ENCODE data around the gene MLLT3. TPM values are rescaled to one million over a fixed set of nuclear protein-coding genes. Genes with fewer than 3 reads are reported as not detected.

Gene MLLT3
- total RNA-seq, 1 donor from 2014 or later, result 7.7 TPM

GRCh38 chr9:20496328-20496727 is 126.0 kb downstream of the MLLT3 start:
- no peak for DNase-seq (ENCODE audit: low spot score)
- peaks cover 4% of the 10 kb centered on the region for H3K9me3 Mint-ChIP-seq (ENCODE audit: low read depth)
- TF ChIP-seq, protein P1, sequence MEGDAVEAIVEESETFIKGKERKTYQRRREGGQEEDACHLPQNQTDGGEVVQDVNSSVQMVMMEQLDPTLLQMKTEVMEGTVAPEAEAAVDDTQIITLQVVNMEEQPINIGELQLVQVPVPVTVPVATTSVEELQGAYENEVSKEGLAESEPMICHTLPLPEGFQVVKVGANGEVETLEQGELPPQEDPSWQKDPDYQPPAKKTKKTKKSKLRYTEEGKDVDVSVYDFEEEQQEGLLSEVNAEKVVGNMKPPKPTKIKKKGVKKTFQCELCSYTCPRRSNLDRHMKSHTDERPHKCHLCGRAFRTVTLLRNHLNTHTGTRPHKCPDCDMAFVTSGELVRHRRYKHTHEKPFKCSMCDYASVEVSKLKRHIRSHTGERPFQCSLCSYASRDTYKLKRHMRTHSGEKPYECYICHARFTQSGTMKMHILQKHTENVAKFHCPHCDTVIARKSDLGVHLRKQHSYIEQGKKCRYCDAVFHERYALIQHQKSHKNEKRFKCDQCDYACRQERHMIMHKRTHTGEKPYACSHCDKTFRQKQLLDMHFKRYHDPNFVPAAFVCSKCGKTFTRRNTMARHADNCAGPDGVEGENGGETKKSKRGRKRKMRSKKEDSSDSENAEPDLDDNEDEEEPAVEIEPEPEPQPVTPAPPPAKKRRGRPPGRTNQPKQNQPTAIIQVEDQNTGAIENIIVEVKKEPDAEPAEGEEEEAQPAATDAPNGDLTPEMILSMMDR (IDR thresholded peaks at IDR 0.05), result no peak
- peaks cover 1% of the 10 kb centered on the region for H3K27me3 Mint-ChIP-seq (ENCODE audit: low read depth)
- no peaks in the 10 kb centered on the region for H3K4me1 Mint-ChIP-seq (ENCODE audit: low read depth)
- H3K4me3 Mint-ChIP-seq (ENCODE audit: unreplicated experiment), result no peak overlapping the region
- H3K36me3 Mint-ChIP-seq (ENCODE audit: low read depth), result no peaks in the 10 kb centered on the region
- no peak overlapping the region for H3K27ac Mint-ChIP-seq (ENCODE audit: unreplicated experiment)

DNA sequence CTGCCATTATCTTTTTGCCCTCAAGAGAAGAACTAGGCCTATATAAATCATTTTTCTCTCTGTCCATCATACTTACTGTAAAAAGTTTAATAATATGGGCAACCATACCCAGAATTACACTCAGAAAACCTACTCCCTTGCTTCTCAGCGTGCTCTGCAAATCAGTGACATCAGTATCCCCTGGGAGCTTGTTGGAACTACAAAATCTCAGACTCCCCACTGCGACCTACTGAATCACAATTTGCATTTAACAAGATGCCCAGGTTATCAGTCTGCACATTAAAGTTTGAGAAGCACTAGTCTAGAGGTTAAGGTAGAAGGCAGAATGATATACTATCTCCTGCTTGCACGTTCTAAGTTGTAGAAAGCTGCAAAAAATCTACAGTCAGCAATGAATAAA is 127.2 kb downstream of the MLLT3 start:
- Mint-ChIP-seq H3K4me3 (ENCODE audit: unreplicated experiment) (no peak overlapping the region), H3K9me3 (ENCODE audit: low read depth) (peaks cover 4% of the 10 kb centered on the region), H3K4me1 (ENCODE audit: low read depth) (no peaks in the 10 kb centered on the region), H3K27ac (ENCODE audit: unreplicated experiment) (no peak overlapping the region), H3K36me3 (ENCODE audit: low read depth) (no peaks in the 10 kb centered on the region), H3K27me3 (ENCODE audit: low read depth) (peaks cover 1% of the 10 kb centered on the region)
- TF ChIP-seq, protein P1 (IDR thresholded peaks at IDR 0.05), result no peak
- DNase-seq (ENCODE audit: low spot score), result no peak

DNA sequence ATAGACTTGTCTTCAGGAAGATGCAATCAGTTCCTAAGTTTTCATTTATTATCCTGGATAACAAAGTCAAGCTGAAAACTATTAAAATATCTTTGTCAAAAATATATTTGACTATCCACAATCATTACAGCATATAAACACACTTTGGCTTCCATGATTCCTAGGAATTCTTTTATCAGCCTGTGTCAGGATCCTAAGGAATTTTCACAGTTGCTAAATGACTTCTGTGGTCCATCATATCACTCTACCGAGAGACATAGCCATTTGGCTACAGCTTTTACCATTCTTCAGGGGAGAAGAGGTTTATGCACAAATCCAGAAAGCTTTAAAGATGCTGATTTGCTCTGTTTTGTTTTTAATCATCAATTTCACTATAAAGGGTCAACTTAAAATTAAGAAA is 128.3 kb downstream of the MLLT3 start:
- no peaks in the 10 kb centered on the region for H3K36me3 Mint-ChIP-seq (ENCODE audit: low read depth)
- H3K4me1 Mint-ChIP-seq (ENCODE audit: low read depth), result no peaks in the 10 kb centered on the region
- H3K27me3 Mint-ChIP-seq (ENCODE audit: low read depth), result peaks cover 1% of the 10 kb centered on the region
- no peak overlapping the region for H3K4me3 Mint-ChIP-seq (ENCODE audit: unreplicated experiment)
- no peak overlapping the region for H3K27ac Mint-ChIP-seq (ENCODE audit: unreplicated experiment)
- no peak for DNase-seq (ENCODE audit: low spot score)
- H3K9me3 Mint-ChIP-seq (ENCODE audit: low read depth), result peaks cover 4% of the 10 kb centered on the region
- TF ChIP-seq, protein P1 (IDR thresholded peaks at IDR 0.05), result no peak

DNA sequence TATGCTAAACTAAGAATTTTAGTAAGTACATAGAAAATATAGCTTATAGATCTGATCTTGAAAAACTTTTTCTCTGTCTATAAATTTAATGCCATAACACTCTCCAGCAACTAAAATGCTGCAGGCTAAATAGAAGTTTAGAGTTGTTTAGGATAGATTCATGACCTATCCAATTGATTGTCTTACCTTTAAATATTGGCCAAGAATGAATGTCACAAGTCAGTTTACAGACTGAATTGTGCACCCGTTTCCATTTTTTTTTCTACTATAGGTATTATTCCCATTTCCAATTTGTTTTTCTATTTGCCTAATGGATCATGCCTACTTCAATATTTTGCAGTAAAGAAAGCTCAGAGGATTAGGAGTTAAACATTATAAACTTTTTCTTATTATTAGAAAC is 129.5 kb downstream of the MLLT3 start:
- DNase-seq (ENCODE audit: low spot score), result no peak
- H3K4me1 Mint-ChIP-seq (ENCODE audit: low read depth), result no peaks in the 10 kb centered on the region
- no peaks in the 10 kb centered on the region for H3K36me3 Mint-ChIP-seq (ENCODE audit: low read depth)
- TF ChIP-seq, protein P1 (IDR thresholded peaks at IDR 0.05), result no peak
- H3K9me3 Mint-ChIP-seq (ENCODE audit: low read depth), result no peaks in the 10 kb centered on the region
- peaks cover 1% of the 10 kb centered on the region for H3K27me3 Mint-ChIP-seq (ENCODE audit: low read depth)
- no peak overlapping the region for H3K27ac Mint-ChIP-seq (ENCODE audit: unreplicated experiment)
- H3K4me3 Mint-ChIP-seq (ENCODE audit: unreplicated experiment), result no peak overlapping the region

- Mint-ChIP-seq H3K4me3 (ENCODE audit: unreplicated experiment) (no peak overlapping the region), H3K36me3 (ENCODE audit: low read depth) (no peaks in the 10 kb centered on the region), H3K9me3 (ENCODE audit: low read depth) (no peaks in the 10 kb centered on the region), H3K27me3 (ENCODE audit: low read depth) (peaks cover 1% of the 10 kb centered on the region), H3K27ac (ENCODE audit: unreplicated experiment) (no peak overlapping the region), H3K4me1 (ENCODE audit: low read depth) (no peaks in the 10 kb centered on the region)
- DNase-seq (ENCODE audit: low spot score), result no peak
- TF ChIP-seq, protein P1 (IDR thresholded peaks at IDR 0.05), result no peak
Measured at GRCh38 chr9:20491612-20492011, 130.7 kb downstream of the MLLT3 start.
